Posterior cingulate gyrus (tissue), 11 donors: Measurements from ENCODE around the gene KRT7.
"Not testable (repeated sequence)": the region's sequence is repeated elsewhere in the genome, so short reads cannot be mapped to it uniquely, and the experiment has no call there.

Experiments used
- DNase-seq, 10 donors: peaks; one replicate each; pipeline versions ENCODE4 v3.0.0 to v3.0.0-alpha.2; 2020 to 2021; ENCODE audit warnings: mixed read lengths in 3 of 10
- intact Hi-C: fragments of 100-400 bp; cut with DNase I; formaldehyde crosslinking; loops from one replicate; pipeline ENCODE4 v1.15.1; 2023

Gene KRT7

DNA sequence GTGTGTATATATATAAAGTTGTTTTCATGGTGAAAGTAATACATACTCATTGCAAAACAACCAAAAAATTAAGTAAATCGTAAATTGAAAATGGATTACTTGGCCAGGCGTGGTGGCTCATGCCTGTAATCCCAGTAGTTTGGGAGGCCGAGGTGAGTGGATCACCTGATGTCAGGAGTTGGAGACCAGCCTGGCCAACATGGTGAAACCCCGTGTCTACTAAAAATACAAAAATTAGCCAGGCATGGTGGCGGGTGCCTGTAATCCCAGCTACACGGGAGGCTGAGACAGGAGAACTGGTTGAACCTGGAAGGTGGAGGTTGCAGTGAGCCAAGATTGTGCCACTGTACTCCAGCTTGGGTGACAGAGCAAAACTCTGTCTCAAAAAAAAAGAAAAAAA lies 7.2 kb downstream of the KRT7 start:
- intact Hi-C loops, DNase-seq: not testable (repeated sequence)

DNA sequence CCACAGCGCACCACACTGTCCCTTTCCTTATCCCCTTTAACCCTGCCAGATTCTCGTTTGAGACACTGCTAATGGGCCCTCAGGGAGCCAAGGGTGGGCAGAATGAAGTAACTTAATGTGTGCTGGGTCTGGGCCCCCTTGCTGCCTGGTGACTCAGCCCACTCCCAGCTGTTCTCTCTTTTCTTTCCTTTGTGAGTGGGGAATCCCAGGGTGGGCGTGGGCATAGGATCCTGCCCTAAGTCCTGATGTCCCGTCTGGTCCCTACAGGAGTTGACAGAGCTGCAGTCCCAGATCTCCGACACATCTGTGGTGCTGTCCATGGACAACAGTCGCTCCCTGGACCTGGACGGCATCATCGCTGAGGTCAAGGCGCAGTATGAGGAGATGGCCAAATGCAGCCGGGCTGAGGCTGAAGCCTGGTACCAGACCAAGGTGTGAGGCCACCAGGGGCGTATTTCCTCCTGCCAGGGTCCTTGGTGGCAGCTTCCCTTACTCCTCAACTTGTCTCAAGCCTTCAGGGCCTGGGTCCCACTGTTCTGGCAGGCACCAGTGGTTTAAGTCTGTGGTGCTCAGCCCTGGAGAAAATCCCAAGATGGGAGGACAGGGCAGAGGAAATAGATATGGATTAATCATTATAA lies 8.3 kb downstream of the KRT7 start:
- intact Hi-C loops, result no loop called here
- DNase-seq, result no peak

DNA sequence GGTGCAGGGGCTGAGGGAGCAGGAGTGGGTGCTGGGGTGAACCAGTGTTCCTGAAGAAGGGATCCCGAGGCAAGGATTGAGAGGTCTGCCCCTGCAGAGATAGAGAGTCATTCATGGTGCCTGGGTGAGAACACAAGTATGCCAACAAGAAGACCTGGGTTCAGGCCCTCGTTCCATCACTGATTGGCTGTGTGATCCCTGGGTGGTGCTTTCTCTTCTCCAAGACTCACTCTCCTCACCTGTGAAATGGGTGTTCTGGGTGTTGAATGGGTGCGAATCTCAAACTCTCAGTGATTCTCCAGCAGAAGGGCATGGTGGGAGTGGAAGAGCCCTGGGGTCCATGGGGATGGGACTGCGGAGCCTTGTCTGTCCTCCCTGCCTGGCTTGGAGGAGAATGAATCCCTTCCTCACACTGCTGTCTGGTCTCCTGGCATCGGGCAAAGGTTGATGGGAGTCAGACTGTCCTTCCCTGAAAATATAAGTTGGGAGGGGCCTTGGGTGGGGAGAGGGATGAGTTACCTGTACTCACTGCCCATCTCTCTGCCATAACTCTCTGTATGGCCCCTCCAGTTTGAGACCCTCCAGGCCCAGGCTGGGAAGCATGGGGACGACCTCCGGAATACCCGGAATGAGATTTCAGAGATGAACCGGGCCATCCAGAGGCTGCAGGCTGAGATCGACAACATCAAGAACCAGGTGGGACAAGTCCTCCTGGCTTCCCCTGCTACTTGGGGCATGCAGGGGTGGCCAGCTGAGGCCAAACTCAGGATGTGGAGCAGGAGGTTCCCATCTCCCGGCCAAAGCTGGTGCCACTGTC lies 9.6 kb downstream of the KRT7 start:
- peak in 1 of 10 donors; percentile 5 for DNase-seq

DNA sequence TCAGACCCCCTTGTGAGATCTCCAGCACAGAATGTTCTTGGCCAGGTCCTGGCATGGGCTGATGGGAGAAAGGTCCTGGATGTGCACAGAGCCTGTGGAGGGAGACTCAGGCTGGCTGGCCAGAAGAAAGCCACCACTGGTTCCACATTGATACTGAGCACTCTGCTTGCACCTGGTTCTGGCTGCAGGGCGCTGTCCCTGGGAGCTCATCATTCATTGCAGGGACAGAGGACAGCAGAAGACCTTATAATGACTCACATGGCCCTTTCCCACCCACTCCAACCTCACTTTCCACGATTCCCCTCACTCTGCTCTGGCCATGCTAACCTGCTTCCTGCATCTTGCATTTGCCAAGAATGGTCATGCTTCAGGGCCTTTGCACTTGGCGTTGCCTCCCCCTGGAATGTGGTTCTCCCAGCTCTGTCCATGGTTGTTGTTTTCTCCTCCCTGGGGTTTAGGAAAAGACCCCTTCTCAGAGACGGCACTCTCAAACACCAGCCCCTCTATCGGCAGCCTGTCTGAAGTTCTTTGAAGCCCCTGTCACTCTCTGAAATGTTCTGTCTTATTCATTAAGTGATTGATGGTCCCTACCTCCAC lies 10.3 kb downstream of the KRT7 start:
- intact Hi-C loops, result no loop called here
- no peak for DNase-seq

More for the DNA sequence above, 9.6 kb downstream of the KRT7 start:
- intact Hi-C loops, result no loop called here

DNA sequence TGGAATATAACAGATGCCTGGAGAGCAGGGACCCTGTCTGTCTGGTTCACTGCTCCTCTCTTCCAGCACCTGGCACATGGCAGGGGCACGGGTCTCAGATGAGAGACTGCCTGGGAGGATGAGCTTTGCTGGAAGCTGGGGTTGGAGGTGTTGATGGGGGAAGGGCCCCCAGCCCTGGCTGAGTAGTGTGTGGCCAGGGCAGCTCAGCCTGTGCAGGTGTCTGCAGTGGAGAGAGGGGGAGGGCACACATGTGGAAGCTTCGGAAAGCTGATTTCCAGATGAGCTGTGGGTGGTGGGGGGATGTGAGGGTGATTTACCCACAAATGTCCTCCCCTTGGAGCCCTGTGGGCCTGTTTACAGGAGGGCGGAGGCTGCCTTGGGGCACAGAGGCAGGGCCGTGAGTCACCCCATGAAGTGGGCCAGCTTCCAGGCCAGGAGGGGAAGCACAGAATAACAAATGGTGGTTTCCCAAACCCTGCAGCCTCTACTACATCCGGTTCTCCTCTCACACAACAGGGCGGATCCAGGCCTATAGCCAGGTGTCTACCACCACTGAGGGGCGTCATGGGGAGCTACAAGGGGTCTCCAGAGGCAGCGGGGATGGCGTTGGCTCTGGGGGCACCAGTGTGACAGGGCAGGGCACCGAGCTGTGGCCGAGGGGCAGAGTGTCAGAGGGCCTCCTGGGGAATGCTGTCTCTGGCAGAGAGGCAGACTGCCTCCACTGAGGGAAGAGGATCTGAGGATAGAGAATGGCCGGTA lies 11.0 kb downstream of the KRT7 start:
- peak in 1 of 10 donors; percentile 55 for DNase-seq
- intact Hi-C loops, result no loop called here

DNA sequence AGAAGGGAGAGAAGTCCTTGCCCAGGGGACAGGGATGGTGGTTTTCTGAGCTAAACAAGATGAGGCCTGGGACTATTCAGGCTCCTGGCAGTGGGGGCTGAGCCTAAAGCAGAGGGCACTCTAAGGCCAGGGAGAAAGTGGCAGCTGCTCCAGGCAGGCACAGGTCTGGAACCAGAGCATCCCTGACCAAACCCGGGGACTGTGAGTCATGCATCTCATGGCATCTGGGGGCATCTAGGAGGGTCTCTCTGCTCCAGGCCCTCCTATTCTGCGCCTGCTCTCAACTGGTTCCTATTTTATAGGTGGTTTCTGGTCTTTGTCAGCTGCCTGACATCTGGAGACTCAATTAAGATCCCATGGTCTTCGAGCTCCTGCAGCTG lies 11.6 kb downstream of the KRT7 start:
- DNase-seq, result no peak
- intact Hi-C loops, result no loop called here

DNA sequence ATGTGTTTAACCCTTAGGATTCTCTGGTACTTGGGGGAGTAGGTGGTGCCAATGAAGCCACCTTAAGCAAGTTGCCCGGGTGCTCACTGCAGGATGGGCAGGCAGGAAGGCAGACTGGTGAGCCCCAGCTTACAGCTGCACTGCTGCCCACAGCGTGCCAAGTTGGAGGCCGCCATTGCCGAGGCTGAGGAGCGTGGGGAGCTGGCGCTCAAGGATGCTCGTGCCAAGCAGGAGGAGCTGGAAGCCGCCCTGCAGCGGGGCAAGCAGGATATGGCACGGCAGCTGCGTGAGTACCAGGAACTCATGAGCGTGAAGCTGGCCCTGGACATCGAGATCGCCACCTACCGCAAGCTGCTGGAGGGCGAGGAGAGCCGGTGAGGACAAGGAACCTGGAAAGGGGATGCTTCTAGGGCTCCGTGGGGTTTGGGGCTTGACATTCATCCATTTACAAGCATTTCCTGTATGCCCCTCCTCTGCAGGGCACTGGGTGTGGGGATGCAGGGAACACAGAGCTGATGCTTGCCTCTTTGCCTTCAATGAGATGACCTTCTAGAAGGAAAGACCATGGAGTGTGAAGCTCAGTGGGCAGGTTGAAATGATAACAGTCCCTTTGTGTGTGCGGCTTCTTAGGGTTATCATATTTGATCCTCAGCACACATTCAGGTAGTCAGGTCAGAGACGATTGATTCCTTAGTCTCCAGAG lies 12.4 kb downstream of the KRT7 start:
- intact Hi-C loops, result no loop called here
- DNase-seq, result no peak

DNA sequence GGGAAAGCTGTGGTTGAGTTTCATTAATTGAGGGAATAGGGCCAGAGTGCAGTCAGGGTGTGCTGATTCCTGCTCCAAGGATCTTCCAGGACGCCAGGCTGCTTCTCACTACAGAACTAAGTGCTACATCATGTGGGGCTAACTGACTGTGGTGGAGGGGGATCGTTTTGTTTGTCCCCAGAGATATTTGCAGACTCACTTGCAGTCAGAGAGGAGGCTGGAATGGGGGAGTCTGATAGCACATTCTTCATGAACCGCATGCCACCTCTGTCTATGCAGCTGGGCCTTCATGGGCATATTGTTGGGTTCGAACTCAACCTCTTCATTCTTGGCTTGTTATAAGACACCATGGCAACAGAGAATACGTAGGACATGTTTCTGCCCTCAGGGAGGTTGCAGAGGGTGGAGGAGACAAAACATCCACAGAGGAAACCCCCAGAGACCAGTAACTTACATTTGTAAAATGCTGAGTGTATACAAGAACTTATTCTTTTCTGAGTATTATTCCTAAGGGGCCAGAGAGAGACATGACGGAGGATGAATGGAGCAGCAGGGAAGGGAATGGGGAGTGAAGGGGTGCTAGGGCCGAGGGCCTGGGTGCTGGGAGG lies 13.0 kb downstream of the KRT7 start:
- intact Hi-C loops, result no loop called here
- no peak for DNase-seq

DNA sequence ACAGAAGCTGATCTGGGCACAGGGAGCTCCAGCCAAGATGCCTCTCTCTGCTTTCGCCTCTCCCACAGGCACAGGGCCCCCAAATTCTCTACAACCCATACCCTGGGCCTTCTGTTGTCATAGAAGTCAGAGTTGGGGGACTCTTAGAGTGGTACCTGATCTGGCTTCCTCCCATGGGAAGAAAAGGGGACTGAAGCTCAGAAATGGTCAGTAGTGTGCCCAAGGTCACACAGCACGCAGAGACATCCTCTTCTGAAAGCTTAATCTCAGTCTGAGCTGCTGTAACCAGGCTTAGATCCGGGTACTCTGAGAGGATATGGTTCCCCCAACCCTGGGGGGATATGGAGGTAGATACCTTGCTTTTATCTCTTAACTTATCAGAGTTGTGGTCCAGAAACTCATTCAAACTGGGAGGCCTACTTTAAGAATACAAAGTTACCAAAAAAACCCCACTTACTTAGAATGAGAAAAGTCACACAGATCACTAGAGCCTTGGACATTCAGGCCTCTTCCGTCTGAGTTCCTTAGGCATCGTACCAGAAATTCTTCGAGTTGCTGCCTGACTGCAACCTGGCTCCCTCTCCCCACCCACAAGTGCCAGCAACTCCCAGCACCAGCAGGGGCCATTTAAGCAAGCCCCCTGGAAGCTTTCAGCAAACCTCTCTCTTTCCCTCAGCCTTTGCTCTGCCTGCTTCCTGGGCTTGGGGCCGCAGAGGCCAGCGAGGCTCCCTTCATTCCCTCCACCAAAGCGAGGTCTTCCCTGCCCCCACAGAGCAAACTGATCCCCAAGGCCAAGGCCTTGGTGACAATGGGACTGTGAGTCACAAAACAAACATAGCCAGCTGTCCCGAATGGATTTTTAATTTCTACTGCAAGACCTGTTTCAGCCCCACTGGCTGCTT lies 13.9 kb downstream of the KRT7 start:
- no peak for DNase-seq
- intact Hi-C loops, result no loop called here

DNA sequence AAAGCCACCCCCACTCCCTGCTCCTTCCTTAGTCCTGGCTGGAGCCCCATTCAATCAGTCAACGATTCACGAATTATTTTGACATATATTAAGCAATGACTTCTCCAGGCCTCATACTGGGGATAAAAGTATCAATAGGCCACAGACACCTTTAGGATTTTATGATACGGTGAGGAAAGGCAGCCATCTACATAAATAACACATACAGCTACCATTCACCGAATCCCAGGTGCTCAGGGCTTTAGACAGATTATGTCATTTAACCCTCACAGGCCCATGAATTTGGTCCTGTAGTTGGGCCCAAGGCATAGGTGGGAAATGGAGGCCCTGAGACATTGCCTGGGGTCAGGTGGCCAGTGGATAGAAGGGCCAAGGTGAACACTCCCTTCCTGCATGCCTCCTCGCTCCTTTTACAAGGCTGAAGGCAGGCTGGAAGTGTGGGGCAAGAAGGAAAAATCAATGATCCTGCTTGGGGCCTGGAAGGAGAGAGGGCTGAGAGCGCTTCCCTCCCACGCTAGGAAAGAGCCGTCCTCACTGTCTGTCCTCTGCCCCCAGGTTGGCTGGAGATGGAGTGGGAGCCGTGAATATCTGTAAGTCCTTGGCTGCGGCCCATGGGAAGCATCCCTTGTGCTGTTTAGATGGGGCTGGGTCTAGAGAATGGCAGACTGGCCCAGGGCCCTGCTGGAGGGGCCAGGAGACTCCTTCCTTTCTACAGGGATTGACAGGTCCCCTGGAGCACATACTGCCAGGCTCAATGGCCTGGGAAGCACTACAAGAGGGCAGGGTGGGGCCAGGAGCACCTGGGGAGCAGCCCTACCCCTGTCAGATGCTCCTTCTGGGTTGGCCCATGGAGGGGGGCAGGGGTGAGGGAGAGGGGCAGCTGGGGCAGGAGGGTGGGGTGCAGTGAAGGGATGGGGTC lies 14.8 kb downstream of the KRT7 start:
- intact Hi-C loops, result no loop called here
- no peak for DNase-seq

DNA sequence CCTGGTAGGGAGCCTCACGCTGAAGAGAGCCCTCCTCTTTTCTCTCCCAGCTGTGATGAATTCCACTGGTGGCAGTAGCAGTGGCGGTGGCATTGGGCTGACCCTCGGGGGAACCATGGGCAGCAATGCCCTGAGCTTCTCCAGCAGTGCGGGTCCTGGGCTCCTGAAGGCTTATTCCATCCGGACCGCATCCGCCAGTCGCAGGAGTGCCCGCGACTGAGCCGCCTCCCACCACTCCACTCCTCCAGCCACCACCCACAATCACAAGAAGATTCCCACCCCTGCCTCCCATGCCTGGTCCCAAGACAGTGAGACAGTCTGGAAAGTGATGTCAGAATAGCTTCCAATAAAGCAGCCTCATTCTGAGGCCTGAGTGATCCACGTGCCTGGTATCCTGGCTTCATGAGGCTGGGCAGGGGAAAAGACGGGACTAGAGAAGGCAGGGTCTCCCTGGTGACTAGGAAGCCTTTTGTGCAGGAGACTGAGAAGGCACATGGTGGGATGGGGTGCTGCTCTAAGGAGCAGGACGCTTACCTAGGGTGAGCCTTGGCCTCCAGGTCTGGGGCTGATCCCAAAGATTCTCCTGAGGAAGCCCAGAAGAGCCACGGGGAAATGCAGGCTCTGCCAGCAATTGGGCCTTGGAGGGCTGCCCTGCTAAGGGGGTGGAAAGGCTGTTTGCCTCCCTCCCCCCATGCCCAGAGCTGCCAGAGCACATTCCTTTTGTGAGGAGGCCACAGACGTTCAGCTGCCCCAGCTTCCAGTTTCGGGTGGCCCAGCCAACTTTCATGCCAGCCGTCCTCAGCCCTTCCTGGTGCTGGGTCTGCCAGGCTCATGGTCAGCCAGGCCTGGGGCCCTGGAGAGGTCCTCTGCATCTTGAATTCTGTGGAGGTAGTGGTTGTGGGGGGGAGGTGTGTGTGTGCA lies 15.8 kb downstream of the KRT7 start:
- intact Hi-C loops, result no loop called here

DNA sequence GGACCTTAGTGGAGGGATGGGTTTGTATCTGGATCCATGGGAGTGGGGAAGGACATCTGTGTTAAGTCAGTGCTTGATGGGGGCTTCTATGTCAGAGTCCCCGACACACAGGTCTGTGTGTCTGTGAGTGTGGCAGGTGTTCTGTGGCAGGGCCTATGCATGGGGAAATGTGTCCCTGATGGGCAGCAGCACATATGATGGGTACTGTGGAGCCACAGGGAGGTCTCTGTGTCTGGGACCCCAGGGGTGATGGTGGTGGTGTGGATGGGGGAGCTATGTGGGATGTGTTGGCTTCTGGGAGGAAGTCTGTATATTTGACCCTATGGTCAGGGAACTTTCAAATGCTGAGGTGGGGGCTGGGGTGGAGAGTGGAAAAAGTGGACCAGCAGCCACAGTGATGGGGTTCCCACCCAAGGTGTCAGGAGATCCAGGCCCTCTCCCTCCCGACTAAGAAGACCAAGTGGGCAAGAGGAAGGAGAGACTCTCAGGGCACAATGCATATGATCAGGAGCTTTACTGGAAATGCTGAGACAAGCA lies 16.5 kb downstream of the KRT7 start:
- peak in 2 of 10 donors; percentile 1 to 55 for DNase-seq
- intact Hi-C loops, result no loop called here

More for the DNA sequence above, 15.8 kb downstream of the KRT7 start:
- DNase-seq, result peak in 9 of 10 donors; percentile 19 to 87 (median 43)

DNA sequence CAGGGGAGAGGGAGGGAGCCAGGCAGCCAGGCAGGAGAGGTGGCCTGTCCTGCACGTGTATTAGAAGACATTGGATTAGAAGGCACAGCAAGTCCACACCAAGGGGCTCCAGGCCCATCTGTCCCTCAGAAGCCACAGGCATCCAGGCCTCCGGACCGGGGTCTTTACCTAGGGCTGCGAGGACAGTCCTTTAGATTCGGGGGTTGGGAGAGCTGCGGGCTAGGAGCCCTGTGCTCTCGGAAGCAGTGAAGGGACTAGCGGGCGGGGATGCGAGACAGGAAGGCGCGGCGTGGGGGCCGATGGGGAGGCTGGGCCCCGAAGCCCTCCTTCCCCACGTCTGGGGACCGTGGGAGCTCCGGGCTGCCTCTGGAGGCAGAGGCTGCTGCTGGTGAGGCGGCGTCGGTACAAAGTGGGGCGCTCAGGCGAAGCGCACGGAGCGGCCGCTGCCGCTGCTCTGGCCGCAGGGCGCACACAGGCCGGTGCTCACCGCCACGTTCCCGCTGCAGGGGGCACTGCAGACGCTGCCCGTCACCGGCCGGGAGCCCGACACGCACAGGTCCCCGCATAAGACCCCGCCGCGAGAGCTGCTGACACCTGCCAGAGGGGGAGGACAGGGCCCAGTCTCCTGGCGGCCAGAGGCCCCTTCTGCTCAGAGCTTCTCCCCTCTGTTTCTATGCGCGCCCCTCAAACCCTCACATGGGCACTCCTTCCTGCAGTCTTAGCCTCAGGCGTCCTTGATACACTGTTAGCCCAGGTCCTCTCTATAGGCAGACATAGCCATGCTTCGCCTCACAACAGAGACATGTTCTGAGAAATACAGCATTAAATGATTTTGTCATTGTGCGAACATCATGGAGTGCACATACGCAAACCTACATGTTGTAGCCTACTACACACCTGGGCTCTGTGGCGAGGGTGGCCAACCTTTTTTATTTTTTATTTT lies 17.3 kb downstream of the KRT7 start:
- intact Hi-C loops, result no loop called here
- DNase-seq, result peak in 2 of 10 donors; percentile 5 to 78

DNA sequence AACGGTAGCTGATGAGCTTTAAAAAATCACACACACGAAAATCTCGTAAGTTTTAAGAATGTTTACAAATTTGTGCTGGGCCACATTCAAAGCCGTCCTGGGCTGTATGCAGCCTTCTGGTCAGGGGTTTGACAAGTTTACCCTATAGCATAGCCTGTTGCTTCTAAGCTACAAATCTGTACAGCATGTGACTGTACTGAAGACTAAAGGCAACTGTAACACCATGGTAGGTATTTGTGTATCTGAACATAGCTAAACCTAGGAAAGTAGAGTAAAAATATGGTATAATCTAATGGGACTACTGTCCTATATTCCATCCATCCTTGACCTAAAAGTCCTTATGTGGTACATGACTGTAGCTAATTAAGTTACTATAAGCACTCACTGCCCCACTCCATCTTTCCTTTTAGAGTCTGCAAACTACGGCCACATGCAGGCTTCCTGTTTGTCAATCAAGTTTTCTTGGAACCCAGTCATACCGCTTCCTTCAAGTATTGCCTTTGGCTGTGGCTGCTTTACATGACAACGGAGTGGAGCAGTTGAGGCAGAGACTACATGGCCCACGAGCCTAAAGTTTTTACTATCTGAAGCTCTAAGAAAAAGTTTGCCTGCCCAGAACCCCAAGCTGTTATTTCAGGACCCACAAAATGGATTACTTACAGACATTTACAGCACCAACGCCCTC lies 18.5 kb downstream of the KRT7 start:
- intact Hi-C loops, result no loop called here
- DNase-seq, result peak in 1 of 10 donors; percentile 4

DNA sequence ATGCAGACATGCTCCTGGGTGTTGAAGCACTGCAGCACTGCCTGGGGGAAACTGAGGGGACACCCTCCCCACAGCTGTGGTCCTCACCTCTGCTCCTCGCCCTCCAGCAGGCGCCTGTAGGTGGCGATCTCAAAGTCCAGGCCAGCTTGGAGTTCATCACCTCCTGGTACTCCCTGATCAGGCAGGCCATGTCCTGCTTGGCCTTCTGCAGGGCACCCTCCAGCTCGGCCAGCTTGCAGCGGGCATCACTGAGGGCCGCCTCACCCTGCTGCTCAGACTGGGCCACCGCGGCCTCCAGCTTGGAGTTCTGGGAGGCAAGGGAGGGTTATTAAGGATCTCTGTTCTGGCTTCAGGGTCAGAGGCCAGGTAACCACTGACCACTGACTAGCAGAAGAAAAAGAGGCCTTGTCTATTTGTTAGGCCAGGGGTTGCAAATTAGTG lies 19.2 kb downstream of the KRT7 start:
- DNase-seq, result peak in 1 of 10 donors; percentile 74
- intact Hi-C loops, result not testable (repeated sequence)
